HG02759 (cell line): ENCODE results near the gene CALML6.
"Not testable (repeated sequence)": the region's sequence is repeated elsewhere in the genome, so short reads cannot be mapped to it uniquely, and the experiment has no call there.

Experiments
- ATAC-seq: cut with Tn5 transposase; IDR thresholded peaks from one replicate; pipeline ENCODE4 v1.9.1; 2021; ENCODE audit warnings: mild to moderate bottlenecking, moderate library complexity; ENCODE audit not compliant: unreplicated experiment

Gene CALML6

GRCh38 chr1:1924849-1925248 is 9.8 kb downstream of the CALML6 start:
- ATAC-seq = no peak

DNA sequence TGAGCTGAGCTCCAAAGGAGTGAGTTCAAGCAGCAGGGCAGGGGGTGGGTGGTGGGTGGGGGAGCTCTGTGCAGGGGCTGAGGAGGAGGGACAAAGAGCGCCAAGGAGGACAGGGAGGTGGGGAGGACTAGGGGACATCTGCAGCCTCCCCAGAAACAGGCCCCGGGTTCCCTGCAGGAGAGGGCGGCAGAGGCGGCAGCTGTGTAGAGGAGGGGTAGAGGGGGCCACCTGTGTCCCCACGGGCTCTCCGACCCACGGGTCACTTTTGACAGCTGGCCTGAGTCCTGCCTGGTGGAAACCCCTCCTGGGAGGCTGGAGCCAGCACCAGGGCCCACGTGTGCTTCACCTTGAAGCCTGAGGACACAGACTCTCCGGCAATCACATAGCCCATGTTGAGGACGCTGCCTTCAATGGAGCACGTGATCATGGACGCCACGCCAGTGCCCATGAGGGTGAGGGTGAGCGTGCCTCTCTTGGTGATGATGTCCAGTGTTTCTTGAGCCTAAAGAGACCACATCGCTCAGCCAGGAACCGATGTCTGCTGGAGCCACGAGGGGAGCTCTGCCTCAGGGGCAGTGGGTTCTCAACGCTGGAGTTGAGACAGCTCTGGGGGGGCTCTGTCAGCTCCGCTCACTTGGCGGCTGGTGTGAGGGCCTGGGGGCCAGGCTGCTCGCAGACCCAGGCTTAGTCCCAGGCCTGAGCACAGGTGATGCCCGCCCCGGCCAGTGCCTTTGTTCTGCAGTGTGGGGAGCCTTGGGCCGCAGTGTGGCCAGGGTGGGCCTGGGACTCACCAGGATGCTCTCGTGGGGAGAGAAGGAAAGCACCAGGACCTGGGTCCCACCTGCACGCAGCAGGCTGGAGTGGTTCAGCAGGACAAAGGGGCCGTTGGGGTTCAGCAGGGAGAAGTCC is 10.6 kb downstream of the CALML6 start:
- ATAC-seq = no peak

GRCh38 chr1:1926346-1926811 is 11.3 kb downstream of the CALML6 start:
- no peak for ATAC-seq

- no peak for ATAC-seq
These were observed 12.0 kb downstream of the CALML6 start for GRCh38 chr1:1926886-1927660.

DNA sequence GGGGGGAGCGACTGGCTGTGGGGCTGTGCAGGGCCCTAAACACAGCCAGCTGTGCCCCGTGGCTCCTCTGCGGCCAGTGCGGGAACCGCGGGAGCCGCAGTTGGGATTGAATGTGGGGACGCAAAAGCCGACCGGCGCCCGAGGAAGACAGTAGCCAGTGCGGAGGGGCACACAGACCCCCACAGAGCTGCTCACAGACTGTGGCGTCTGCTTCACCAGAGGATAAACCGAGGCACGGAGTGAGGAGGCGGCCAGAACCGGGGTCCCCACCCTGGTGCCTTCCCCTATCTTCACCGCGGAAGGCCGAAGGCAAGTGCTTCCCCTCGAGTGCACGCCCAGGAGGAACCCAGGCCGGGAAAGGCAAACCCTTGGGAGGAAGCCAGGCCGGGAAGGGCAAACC is 12.7 kb downstream of the CALML6 start:
- ATAC-seq = no peak

- no peak for ATAC-seq
These were observed 13.4 kb downstream of the CALML6 start for GRCh38 chr1:1928231-1929101.

DNA sequence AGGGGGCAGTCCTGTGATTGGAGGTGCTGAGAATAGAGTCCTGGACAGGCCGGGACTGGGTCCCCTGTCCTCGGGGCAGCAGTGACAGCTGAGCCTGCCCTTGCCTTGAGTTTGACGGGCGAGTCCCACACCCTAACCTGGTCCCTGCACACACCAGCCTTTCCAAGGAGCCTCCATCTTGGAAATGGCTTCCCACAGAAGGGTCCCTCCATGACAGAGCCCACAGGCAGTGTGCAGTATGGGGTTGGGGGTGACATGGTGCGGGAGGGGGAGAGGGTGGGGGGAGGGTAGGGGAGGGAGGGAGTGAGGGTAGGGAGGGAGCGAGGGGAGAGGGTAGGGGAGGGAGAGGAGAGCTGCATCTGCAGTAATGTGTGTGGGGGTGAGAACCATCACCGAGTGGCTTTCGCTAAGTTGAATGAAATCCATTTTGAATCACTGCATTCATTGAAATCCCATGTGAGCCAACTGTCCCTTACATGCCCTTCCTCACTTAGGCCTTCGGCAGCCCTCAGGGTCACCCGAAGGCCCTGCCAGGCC is 14.1 kb downstream of the CALML6 start:
- ATAC-seq = no peak

DNA sequence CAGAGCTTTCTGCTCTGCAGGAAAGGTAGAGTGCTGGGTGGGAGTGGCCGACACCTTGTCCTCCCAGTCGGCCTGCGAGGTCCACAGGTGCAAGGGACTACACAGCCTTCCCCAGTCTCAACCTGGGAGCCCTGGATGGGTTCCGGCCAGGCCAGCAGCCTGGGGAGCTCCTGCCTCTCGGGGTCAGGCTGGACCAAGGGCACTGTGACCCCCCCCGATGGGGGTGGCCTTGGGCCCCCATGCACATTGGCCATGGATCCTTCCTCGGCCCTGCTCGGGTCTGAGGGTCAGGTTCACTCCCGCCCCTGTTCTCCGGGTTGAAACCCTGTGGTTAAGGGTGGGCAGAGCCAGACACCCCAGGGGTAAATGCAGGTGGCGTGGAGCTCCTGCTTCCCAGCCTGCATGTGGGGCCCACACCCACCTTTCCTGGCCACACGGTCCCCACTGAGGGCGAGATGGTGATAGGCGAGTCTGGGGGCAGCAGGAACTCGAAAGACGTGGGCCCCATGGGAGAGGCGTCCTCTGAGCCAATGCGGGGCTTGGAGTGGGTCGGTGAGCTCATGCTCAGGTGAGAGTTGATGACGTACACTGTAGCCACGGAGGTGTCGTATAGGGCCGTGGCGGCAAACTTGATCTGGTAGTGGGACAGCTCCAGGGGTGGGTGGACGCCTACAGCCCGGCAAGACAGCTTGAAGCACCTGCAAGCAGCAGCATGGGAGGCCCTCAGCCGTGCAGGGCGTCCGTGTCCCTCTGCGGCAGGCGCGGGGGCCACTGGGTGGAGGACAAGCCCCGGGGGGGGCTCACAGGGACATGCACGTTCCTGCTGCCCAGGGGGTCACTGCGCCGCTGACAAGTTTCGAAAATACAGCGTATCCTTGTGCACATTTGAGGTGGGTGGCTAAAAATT is 14.8 kb downstream of the CALML6 start:
- no peak for ATAC-seq

GRCh38 chr1:1934848-1935247 is 19.8 kb downstream of the CALML6 start:
- not testable (repeated sequence) for ATAC-seq

GRCh38 chr1:1937061-1937460 is 22.0 kb downstream of the CALML6 start:
- ATAC-seq = no peak

- ATAC-seq = no peak
These were observed 22.7 kb downstream of the CALML6 start for GRCh38 chr1:1937549-1938275.

DNA sequence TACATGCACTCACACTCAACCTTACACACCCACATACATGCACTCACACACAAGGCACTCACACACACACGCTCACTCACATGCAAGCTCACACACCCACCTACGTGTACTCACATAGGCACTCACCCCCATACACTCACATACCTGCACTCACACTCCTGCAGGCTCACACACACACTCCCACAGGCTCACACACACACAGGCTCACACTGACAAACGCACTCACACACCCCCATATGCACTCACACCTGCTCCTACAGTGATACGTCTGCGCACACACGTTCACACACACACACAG is 23.2 kb downstream of the CALML6 start:
- ATAC-seq = no peak

- no peak for ATAC-seq
These were observed 23.7 kb downstream of the CALML6 start for GRCh38 chr1:1938613-1939295.

- no peak for ATAC-seq
These were observed 24.4 kb downstream of the CALML6 start for GRCh38 chr1:1939296-1940122.

DNA sequence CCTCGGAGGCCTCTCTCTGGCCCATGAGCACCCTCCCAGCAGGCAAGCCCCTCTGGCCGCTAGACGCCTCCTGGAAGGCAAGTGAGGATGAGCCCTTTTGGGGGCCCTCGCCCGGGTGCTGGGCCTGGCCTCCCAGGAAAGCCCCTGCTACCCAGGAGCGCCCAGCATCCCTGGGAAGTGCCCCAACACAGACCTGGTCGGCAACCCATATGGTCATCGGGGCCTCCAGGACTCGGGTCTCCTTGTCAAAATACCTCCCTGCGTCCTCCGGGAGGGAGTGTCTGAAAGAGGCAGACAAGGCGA is 25.0 kb downstream of the CALML6 start:
- no peak for ATAC-seq

GRCh38 chr1:1941211-1941841 is 26.3 kb downstream of the CALML6 start:
- ATAC-seq = no peak
